SK-N-SH treated with all-trans-retinoic acid at 6 μM for 48 hours (cell line): ENCODE results near the gene VCP.

Source experiments
- ATAC-seq: fragments of 200-7000 bp; cut with Tn5 transposase; 3 replicates; pipeline ENCODE4 v1.9.1; 2020; ENCODE audit warnings: mild to moderate bottlenecking, moderate library complexity
- ARNTL ChIP-seq: fragments of 450-650 bp; formaldehyde crosslinking; IDR thresholded peaks from 2 replicates; pipeline ENCODE4 v1.5.0; 2020; ENCODE audit warnings: low read depth, mild to moderate bottlenecking, moderate library complexity, borderline replicate concordance
- BACH2 ChIP-seq: fragments of 250-450 bp; sonication (Bioruptor Pico); IDR thresholded peaks from 2 replicates; pipeline ENCODE4 v1.9.0; 2021; ENCODE audit warnings: mild to moderate bottlenecking, borderline replicate concordance
- CREB5 ChIP-seq: fragments of 250-450 bp; sonication (Bioruptor Pico); IDR thresholded peaks from 2 replicates; pipeline ENCODE4 v1.5.1; 2020; ENCODE audit warnings: low read depth, mild to moderate bottlenecking, moderate library complexity
- CSDC2 ChIP-seq: fragments of 250-450 bp; sonication (Bioruptor Pico); IDR thresholded peaks from 2 replicates; pipeline ENCODE4 v1.5.0; 2020; ENCODE audit warnings: mild to moderate bottlenecking, moderate library complexity
- CSRNP3 ChIP-seq: fragments of 250-450 bp; sonication (Bioruptor Pico); IDR thresholded peaks from 2 replicates; pipeline ENCODE4 v1.5.1; 2021; ENCODE audit warnings: mild to moderate bottlenecking, moderate library complexity
- ESRRG ChIP-seq: fragments of 250-450 bp; sonication (Bioruptor Pico); IDR thresholded peaks from 2 replicates; pipeline ENCODE4 v1.6.1; 2021; ENCODE audit warnings: mild to moderate bottlenecking
- GLIS3 ChIP-seq: fragments of 250-450 bp; sonication (Bioruptor Pico); IDR thresholded peaks from 2 replicates; pipeline ENCODE4 v1.5.0; 2020; ENCODE audit warnings: mild to moderate bottlenecking, moderate library complexity
- ISL1 ChIP-seq: fragments of 250-450 bp; sonication (Bioruptor Pico); IDR thresholded peaks from 2 replicates; pipeline ENCODE4 v2.1.2; 2022; ENCODE audit warnings: mild to moderate bottlenecking, moderate library complexity
- OSR1 ChIP-seq: fragments of 250-450 bp; sonication (Bioruptor Pico); IDR thresholded peaks from 2 replicates; pipeline ENCODE4 v1.8.0; 2022; ENCODE audit warnings: moderate library complexity, mild to moderate bottlenecking, inconsistent platforms
- PATZ1 ChIP-seq: fragments of 250-450 bp; sonication (Bioruptor Pico); IDR thresholded peaks from 2 replicates; pipeline ENCODE4 v1.8.0; 2020; ENCODE audit warnings: mild to moderate bottlenecking, moderate library complexity, borderline replicate concordance
- PPARA ChIP-seq: fragments of 250-450 bp; sonication (Bioruptor Pico); IDR thresholded peaks from 2 replicates; pipeline ENCODE4 v1.5.0; 2020; ENCODE audit warnings: mild to moderate bottlenecking, borderline replicate concordance
- RARB ChIP-seq: fragments of 250-450 bp; sonication (Bioruptor Pico); IDR thresholded peaks from 2 replicates; pipeline ENCODE4 v1.8.0; 2021; ENCODE audit warnings: mild to moderate bottlenecking, moderate library complexity
- SNAI2 ChIP-seq: fragments of 250-450 bp; sonication (Bioruptor Pico); IDR thresholded peaks from 2 replicates; pipeline ENCODE4 v1.5.0; 2020; ENCODE audit warnings: mild to moderate bottlenecking, moderate library complexity
- TCF4 ChIP-seq: fragments of 250-450 bp; sonication (Bioruptor Pico); IDR thresholded peaks from 2 replicates; pipeline ENCODE4 v1.8.0; 2021; ENCODE audit warnings: mild to moderate bottlenecking, moderate library complexity, borderline replicate concordance
- TOX ChIP-seq: fragments of 250-450 bp; sonication (Bioruptor Pico); IDR thresholded peaks from 2 replicates; pipeline ENCODE4 v1.8.0; 2021; ENCODE audit warnings: mild to moderate bottlenecking, moderate library complexity, borderline replicate concordance
- ZC3H10 ChIP-seq: fragments of 250-450 bp; sonication (Bioruptor Pico); IDR thresholded peaks from 2 replicates; pipeline ENCODE4 v1.5.1; 2021; ENCODE audit warnings: mild to moderate bottlenecking, moderate library complexity
- ZFP3 ChIP-seq: fragments of 250-450 bp; sonication (Bioruptor Pico); IDR thresholded peaks from 2 replicates; pipeline ENCODE4 v1.5.0; 2020; ENCODE audit warnings: mild to moderate bottlenecking, moderate library complexity
- ZFP30 ChIP-seq: fragments of 450-650 bp; formaldehyde crosslinking; IDR thresholded peaks from 2 replicates; pipeline ENCODE4 v1.5.0; 2022; ENCODE audit warnings: mild to moderate bottlenecking, moderate library complexity
- ZNF565 ChIP-seq: fragments of 450-650 bp; formaldehyde crosslinking; conservative IDR thresholded peaks from 2 replicates; pipeline ENCODE4 v1.5.0; 2020; ENCODE audit warnings: low read depth, mild to moderate bottlenecking, moderate library complexity
- ZNF8 ChIP-seq: fragments of 450-650 bp; formaldehyde crosslinking; IDR thresholded peaks from 2 replicates; pipeline ENCODE4 v1.5.0; 2020; ENCODE audit warnings: mild to moderate bottlenecking, moderate library complexity
- TF ChIP-seq, protein P1 (sequence below): fragments of 250-450 bp; sonication (Bioruptor Pico); IDR thresholded peaks from 2 replicates; pipeline ENCODE4 v1.8.0; 2021; ENCODE audit warnings: low read depth, mild to moderate bottlenecking, moderate library complexity, borderline replicate concordance
- TF ChIP-seq, protein P2 (sequence below): fragments of 250-450 bp; sonication (Bioruptor Pico); IDR thresholded peaks from 2 replicates; pipeline ENCODE4 v1.5.0; 2020; ENCODE audit warnings: mild to moderate bottlenecking, moderate library complexity

Gene VCP

GRCh38 chr9:35075358-35075757, 2.9 kb upstream of the VCP start:
- no peak for ATAC-seq
- no peak for TF ChIP-seq CREB5
- TF ChIP-seq CSDC2 (CRISPR knock-in tag), result no peak
- TF ChIP-seq TOX (CRISPR knock-in tag), result no peak
- no peak for TF ChIP-seq RARB (CRISPR knock-in tag)
- TF ChIP-seq, protein P1, sequence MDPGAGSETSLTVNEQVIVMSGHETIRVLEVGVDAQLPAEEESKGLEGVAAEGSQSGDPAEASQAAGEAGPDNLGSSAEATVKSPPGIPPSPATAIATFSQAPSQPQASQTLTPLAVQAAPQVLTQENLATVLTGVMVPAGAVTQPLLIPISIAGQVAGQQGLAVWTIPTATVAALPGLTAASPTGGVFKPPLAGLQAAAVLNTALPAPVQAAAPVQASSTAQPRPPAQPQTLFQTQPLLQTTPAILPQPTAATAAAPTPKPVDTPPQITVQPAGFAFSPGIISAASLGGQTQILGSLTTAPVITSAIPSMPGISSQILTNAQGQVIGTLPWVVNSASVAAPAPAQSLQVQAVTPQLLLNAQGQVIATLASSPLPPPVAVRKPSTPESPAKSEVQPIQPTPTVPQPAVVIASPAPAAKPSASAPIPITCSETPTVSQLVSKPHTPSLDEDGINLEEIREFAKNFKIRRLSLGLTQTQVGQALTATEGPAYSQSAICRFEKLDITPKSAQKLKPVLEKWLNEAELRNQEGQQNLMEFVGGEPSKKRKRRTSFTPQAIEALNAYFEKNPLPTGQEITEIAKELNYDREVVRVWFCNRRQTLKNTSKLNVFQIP (CRISPR knock-in tag), result no peak
- no peak for TF ChIP-seq TCF4 (CRISPR knock-in tag)
- TF ChIP-seq ZNF565 (CRISPR knock-in tag), result no peak
- TF ChIP-seq ARNTL (CRISPR knock-in tag), result no peak
- no peak for TF ChIP-seq CSRNP3 (CRISPR knock-in tag)
- no peak for TF ChIP-seq ISL1 (CRISPR knock-in tag)
- no peak for TF ChIP-seq OSR1 (CRISPR knock-in tag)

GRCh38 chr9:35074791-35075190, 2.4 kb upstream of the VCP start:
- no peak for ATAC-seq
- no peak for TF ChIP-seq ESRRG (CRISPR knock-in tag)
- TF ChIP-seq TOX (CRISPR knock-in tag), result no peak
- no peak for TF ChIP-seq PPARA (CRISPR knock-in tag)
- TF ChIP-seq, protein P1 (CRISPR knock-in tag), result no peak
- TF ChIP-seq RARB (CRISPR knock-in tag), result no peak
- TF ChIP-seq TCF4 (CRISPR knock-in tag), result no peak
- no peak for TF ChIP-seq ZNF8 (CRISPR knock-in tag)
- TF ChIP-seq PATZ1 (CRISPR knock-in tag), result no peak
- TF ChIP-seq ZC3H10 (CRISPR knock-in tag), result no peak
- TF ChIP-seq, all 23 proteins: peak for 0

GRCh38 chr9:35074141-35074540, 1.7 kb upstream of the VCP start:
- TF ChIP-seq ESRRG (CRISPR knock-in tag) (no peak), CSRNP3 (CRISPR knock-in tag) (no peak), ISL1 (CRISPR knock-in tag) (no peak), ZC3H10 (CRISPR knock-in tag) (no peak), SNAI2 (CRISPR knock-in tag) (no peak), ZNF8 (CRISPR knock-in tag) (no peak), BACH2 (CRISPR knock-in tag) (no peak), PPARA (CRISPR knock-in tag) (no peak), ARNTL (CRISPR knock-in tag) (no peak), TOX (CRISPR knock-in tag) (no peak), ZFP3 (CRISPR knock-in tag) (no peak), TCF4 (CRISPR knock-in tag) (no peak), ZNF565 (CRISPR knock-in tag) (no peak), ZFP30 (CRISPR knock-in tag) (no peak), GLIS3 (no peak)
- TF ChIP-seq, protein P2, sequence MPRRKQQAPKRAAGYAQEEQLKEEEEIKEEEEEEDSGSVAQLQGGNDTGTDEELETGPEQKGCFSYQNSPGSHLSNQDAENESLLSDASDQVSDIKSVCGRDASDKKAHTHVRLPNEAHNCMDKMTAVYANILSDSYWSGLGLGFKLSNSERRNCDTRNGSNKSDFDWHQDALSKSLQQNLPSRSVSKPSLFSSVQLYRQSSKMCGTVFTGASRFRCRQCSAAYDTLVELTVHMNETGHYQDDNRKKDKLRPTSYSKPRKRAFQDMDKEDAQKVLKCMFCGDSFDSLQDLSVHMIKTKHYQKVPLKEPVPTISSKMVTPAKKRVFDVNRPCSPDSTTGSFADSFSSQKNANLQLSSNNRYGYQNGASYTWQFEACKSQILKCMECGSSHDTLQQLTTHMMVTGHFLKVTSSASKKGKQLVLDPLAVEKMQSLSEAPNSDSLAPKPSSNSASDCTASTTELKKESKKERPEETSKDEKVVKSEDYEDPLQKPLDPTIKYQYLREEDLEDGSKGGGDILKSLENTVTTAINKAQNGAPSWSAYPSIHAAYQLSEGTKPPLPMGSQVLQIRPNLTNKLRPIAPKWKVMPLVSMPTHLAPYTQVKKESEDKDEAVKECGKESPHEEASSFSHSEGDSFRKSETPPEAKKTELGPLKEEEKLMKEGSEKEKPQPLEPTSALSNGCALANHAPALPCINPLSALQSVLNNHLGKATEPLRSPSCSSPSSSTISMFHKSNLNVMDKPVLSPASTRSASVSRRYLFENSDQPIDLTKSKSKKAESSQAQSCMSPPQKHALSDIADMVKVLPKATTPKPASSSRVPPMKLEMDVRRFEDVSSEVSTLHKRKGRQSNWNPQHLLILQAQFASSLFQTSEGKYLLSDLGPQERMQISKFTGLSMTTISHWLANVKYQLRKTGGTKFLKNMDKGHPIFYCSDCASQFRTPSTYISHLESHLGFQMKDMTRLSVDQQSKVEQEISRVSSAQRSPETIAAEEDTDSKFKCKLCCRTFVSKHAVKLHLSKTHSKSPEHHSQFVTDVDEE, result no peak
- TF ChIP-seq, all 23 proteins: peak for 0
- ATAC-seq, result no peak
